Amniotic stem cell (primary cell): Measurements from ENCODE around the gene ULK4.
"Not testable (repeated sequence)": the region's sequence is repeated elsewhere in the genome, so short reads cannot be mapped to it uniquely, and the experiment has no call there.

Experiments
- DNase-seq: peaks from one replicate; lab custom pipeline; 2025; lab: John Stamatoyannopoulos, UW

The ULK4 gene

DNA sequence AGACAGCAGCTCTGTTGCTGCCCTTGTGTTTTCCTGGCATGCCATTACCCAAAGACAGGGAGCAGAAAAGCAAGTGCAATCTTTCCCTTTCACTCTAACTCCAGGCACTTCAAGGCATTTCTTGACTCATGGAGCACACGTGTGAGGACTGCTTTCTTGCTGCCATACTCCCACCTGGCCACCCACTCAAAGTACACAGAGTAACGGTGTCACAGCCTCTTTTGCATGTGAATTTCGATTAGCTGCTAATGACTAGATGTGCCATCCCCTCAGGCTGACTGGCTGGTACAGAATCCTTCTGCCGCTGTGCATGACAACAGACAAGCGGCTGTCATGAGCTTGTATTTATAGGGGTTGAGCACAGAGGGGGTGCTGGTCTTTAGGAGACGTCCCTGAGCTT lies 382.0 kb downstream of the ULK4 start:
- DNase-seq: no peak

DNA sequence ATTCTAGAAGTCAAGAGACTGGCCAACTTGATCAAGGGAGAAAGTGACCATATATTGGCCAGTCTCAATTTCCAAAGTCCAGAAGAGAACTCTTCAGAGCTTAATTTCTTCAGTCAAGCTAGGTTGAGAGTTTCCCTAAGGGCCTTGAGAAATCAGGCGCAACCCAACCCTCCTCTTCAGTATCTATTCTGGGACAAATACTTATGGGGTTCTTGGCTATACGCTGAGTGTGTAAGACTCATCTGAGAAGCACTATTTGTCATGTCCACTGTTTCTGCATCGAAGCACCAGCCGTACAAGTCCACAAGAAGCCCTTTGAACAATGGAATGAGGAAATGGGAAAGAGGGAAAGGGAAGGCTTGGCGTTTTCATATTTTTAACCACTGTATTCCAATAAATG lies 383.1 kb downstream of the ULK4 start:
- no peak for DNase-seq

DNA sequence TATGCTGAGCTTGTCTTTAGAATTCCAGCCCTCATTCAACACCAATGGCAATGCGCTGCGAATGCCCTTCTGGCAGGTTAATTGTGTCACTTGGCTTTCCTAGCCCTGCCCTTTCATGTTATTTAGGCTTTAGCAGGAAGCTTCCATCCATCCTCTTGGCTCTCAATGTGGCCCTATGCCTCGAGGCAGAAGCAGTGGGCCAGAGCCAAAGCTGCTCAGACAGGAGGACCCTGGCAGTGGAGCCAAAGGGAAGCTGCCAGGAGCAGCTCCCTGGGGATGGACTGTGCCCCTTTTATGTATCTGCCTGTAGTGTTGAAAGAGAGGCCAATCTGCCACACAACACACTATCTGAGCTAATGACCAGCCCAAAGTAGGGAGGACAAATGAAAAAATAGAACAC lies 386.2 kb downstream of the ULK4 start:
- no peak for DNase-seq

DNA sequence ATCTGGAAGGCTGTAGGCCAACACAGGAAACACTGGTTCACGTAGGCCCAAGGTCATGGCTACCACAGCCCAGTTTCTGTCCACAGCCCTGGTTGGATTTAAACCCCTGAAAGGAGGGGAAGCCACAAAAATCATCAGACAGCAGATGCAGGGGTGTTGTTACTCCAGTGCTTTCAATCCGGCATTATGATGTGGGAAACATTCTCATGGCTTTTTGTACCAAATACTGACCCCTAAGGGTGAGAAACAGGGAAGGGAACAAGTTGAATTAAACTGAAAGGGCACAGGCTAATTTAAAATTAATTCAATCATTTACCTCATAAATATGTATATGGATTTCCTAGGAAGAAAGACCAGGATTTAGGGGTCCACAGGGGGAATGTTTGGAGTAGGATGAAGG lies 387.0 kb downstream of the ULK4 start:
- no peak for DNase-seq

DNA sequence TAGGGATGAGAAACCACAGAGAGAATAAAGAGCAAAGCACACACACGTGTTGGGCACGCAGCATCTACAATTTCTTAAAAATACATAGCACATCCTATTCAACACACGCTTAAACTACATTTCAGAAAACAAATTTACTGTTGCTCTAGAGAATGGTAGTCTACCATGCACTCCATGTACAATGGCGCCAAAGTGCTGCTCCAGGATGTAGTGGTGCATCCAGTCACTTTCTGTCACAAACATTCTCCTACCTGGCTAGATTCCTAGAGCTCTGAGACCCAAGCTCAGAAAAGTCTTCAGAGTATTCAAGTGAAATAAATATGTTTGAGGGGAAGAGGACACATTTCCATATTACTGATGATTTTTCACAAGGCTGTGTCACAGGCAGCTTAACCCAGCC lies 388.3 kb downstream of the ULK4 start:
- no peak for DNase-seq

DNA sequence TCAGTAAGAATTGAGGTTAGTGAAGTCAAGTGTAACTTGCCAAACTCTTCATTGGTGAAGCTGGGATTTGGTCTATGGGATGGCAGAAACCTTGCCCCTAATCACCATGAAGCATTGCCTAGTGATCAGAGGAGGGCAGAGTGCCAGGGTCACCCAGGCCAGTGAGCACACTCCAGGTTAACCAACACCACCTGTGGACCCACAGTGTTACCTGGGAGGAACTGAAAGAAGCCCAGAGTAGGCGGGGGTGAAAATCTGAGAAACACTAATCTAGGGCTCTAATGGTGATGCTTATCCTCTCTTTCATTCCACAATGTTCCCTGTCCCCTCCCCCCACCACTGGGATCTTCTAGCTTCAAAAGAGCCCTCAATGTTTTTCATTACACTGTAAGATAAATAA lies 389.8 kb downstream of the ULK4 start:
- DNase-seq: no peak

DNA sequence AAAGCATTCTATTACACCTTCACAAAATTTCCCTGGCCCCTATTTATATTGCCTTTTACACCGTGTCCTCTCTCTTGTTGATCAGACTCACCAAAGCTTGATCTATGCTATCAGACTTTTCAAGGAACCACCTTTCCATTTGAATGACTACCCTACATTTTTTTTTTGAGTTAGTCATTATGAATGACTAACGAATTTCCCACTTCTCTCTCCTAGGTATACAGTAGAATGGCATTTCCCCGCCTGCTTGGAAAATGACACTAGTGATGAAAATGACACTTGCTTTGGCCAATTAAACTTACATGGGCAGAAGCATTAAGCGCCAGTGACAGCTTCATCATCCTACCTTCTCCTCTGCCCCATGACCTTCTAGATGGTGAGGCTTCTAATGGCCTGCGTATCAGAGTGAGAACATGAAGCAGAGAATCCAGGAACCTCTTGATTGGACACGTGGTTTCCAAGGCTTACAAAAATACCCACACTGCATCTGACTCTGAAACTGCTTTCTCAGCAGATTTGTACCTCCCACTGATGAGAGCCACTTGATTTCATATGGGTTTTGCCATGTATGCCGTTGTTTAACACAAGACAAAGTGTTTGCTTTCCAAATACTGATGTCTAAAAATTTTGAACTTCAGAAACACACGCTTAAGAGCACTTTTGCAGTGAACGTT lies 392.1 kb downstream of the ULK4 start:
- DNase-seq: no peak

DNA sequence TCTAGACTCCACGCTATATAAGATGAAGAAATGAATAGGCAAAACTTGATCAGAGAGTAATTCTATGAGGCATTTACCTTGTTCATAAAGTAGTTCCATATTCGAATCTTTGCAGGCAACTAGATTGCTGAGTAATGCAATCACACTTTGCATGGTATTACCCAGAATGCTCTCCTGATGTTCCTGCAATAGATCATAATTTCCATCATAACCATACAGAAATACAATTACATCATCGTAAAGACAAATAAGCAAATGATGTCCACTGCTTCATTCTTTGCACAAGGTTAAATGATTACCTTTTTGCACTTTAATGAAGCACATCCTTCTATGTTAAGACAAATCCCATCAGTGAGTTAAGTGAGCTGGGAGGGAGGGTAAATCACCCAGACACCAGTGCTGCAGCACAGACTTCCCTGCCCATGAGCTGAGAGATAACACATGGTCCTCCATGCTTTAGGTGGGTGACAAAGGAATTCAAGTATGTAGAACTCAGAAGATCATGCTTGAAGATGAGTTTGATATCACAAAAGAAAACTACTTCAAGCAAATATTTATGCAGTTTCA lies 395.9 kb downstream of the ULK4 start:
- no peak for DNase-seq

DNA sequence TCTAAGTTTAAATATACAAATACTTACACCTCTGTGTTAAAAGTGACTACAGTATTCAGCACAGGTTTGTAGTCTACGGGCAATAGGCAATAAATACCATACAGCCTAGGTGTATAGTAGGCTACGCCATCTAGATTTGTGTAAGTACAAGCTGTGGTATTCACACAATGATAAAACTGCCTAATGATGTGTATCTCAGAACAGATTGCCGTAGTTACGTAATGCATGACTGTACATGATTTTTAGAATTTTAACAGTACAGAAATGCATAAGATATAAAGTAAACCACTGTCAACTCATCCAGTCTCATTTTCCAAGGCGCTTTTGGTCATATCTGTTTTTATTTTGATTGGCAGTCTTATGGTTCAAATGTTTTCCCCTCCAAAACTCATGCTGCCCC lies 396.9 kb downstream of the ULK4 start:
- no peak for DNase-seq

DNA sequence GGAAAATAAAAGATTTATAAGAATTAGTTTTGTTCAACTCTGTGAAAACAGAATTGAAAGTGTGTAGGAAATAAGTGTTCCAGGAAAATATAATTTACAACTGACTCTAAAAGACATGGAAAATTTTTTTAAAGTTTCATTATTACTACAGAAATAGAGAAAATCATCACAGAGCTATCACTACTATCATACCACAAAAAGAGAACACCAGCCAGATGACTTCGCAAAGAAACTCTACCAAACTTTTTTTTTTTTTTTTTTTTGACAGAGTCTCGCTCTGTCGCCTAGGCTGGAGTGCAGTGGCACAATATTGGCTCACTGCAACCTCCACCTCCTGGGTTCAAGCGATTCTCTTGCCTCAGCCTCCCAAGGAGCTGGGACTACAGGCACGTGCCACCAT lies 405.7 kb downstream of the ULK4 start:
- not testable (repeated sequence) for DNase-seq

DNA sequence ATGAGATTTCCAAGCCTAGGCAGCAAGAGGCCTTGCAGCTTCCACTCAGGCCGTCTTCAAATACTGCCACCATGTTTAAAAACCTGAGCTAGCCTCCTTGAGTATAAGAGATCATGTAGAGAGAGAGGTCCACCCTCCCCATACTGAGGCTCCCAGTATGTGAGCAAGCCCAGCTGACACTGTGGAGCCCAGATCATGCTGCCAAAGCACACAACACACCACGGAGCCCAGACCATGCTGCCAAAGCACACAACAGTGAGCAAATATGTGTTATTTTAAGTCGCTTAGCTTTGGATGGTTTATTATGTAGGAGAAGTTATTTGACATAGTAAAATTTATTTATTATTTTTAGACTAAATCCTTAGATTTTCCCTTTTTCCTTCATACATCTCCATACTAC lies 428.9 kb downstream of the ULK4 start:
- DNase-seq: no peak

DNA sequence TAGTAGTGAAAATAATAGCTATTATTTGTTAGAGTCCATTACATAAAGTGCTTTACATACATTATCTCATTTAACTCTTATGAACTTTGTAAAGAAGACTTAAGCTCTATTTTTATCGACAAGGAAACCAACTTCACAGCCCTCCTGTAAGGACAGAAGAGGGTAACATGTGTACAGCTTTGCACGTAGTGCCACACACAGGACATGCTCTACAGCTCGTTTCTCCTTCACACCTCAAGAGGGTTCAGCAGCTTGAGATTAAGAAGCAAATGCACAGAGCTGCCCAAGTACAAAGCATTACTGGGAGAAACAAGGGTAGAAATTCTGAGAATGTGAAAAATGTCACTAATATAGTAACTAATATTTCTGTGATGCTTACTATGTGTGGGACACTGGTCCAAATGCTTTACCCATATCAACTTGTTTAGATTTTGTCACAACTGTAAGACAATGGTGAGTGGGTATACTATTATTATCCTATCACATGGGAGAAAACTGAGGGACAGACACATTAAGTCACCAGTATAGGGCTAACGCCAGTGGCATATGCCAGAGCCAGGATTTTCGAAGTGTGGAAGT lies 434.8 kb downstream of the ULK4 start:
- DNase-seq: no peak

DNA sequence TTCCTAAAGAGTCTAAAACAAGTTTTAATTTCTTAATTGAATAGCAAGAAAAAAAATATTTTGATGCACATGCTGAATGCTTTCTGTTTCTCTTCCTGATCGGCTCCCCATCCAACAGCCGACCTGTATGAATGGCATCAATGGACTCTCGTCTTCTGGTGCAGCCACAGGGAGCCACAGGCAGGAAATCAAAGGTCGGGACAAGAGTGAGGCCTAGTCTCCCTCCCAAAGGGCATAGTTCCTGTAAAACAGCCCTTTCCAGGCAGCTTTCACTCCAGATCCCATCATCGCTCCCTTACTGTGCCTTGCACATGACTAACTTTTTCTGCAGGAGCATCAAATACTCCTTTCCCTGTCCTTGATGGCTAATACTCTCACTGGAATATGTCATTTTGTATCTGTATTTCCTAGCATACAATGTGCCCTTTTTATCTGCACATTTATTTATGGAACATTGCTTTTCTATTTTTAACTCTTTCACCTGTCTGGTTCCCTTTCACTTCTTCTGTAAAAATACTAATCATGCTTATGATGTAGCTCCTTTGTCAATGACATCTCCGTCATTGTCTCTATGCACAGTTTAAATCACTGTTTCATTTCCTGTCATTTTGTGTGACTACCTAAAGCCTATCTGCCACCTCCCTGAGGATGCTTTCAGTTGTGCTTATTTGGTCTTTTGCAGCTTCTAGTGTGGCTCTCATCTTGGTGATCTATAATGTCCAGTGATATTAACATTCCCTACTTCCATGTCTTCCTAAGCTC lies 436.4 kb downstream of the ULK4 start:
- no peak for DNase-seq

DNA sequence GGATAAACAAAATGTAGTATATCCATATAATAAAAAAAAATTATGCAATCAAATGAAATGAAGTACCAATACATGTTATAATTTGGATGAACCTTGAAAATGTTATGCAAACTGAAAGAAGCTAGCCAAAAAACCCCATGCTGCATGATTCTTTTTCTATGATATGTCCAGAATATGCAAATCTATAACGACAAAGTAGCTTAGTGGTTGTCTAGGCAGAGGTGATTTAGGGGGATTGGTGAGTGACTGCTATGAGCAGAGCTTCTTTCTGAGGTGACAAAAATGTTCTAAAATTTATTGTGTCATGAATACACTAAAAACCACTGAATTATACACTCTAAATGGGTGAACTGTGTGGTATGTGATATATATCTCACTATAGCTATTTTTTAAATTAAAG lies 438.0 kb downstream of the ULK4 start:
- no peak for DNase-seq

DNA sequence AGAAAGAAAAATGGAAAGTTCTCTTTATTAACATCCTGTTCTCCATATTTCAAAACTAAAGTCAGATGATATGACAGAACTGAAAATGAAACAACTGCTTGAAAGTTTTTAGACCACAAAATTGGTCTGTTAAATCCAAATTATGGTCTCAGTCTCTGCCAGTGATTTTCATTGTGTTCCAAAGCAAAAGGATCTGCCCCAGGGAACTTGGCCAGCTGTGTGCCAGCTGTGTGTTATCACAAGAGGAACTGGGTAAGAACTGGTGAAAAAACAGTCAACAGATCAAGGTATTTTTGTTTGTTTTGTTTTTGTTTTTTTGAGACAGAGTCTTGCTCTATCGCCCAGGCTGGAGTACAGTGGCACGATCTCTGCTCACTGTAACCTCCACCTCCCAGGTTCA lies 439.3 kb downstream of the ULK4 start:
- DNase-seq: no peak

DNA sequence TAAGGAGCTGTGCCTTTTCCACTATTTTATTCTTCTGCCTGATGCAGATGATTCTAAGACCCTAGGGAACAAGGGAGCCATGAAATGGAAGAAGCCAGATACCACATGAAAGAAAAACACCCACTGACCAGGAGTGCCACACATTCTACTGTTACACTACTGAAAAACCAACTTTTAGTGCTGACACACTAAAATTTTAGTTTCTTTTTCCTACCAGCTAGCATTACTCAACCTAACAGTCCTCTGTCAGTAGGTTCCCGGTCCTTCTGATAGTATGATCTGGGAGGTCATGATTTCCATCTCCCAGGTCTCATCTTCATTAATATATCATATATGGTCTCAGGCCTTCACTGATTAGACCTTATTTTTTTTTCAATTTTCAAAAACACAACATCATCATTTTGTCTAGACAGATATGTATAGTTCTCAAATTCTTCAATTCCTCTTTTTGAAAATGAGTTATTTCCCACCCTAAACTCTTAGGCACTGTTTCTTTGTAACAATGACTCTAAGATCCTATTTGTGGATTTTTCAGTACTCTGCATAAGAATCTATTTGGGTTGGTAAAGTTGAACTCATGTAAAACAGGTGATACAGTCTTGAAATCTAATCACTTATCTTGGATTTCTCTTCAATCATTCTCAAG lies 440.8 kb downstream of the ULK4 start:
- no peak for DNase-seq

DNA sequence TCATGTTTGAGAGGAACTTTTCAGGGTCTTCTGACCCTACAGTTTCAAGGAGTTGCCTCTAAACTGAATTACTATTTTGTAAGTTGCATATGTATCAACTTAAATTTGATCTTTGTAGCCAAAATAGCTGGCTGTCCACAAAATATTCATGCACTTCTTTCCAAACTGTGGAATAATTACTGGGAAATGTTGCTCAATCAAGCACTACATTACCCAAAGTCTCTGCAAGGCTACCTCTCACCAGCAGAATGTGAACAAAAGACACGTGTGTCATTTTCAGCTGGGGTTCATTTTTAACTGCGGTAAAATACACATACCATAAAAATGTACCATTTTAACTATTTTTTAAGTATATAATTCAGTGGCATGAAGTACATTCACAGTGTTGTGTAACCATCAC lies 442.2 kb downstream of the ULK4 start:
- DNase-seq: no peak

DNA sequence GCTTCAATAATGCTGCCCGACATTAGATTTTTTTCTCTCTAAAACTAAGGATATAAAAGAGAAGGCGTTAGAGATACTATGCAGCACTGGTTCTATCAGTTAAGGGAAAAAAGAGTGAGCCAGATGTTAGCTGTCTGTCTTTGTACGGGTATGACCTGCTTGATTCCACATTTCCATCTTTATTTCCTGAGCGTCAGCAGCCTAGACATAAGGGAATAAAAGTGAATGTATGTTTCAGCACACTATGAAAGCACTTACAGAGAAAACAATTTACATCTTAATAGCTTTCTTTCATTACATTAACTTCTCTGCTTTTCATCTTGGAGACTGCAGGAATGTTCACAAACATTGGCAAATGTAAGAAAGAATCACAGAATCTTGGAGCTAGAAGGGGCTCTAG lies 443.3 kb downstream of the ULK4 start:
- DNase-seq: no peak

DNA sequence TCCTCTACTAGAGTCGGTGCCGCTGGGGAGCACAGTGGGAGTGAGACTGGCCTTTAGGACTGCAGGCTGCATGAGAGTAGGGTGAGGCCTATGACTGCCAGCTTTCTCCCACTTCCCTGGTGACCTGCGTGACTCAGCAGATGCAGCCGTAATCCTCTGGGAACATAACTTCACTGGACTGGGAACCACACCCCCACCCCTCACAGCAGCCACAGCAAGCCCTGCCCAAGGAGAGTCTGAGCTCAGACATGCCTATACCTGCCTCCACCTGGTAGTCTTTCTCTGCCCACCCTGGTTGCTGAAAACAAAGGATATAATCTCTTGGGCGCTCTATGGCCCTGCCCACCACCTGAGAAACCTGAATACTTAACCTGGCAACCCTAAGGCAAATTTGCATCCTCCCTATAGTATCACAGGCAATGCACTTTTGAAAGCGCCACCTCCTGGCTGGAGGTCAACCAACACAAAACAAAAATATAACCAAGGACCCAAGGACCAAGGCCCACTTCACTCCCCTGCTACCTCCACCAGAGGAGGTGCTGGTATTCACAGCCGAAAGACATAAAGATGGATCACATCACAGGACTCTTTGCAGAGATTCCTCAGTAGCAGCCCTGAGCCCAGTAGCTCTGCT lies 453.7 kb downstream of the ULK4 start:
- DNase-seq: no peak

DNA sequence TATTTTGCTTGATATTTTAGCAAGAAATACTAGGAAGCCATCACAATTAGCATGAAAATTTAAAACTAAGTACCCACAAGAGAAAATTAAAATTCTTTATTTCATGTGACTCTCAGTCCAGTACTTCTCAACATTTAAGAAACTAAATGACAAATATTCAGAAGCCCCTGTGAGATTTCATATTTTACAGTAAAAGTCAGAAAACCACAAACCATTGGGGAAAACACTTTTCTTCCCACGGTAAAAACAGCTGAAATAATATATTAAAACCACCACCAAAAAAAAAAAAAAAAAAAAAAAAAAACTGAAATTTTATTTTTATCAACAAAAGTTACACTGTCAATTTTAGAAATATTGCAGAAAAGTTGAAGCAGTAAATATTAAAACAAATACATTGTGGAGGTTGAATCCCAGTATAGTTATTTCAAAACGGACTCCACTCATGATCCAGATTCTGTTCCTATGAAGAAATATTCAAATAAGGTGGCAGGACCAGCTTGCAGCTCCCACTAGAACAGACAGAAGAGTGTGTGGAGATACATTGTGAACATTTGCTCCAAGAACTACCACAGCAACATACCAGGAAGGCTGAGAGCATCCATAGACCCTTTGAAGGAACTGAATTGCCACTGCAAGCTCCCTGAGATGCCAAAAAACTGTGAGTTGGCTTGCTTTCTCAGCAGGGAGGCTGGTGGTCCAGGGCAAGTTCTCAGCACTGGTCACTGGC lies 454.4 kb downstream of the ULK4 start:
- no peak for DNase-seq

DNA sequence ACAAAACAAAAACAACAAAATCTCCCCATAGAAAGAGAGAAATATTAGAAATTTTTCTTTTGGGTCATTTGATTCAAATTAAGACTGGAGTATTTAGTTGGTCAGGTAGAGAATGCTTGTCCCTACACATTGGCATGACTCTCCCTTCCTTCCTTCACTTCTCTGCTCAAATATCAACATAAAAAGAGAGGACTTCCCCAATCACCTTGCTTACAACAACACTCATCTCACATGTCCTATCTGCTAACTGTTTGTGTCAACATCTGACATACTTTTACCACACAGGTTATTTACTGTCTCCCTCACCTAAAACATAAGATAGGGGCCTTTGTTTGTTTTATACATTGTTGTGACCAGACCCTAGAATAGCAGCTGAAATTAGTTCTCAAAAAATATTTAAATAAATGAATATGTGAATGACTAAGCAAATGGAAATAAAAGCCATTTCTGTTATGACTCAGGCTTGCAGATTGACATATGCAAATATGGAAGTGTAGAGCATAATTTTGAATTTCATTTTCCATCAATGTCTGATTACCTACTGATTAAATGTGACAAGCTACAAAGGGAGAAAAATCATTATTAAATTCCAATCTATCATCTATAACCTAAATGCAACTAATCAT lies 457.8 kb downstream of the ULK4 start:
- DNase-seq: no peak
